Ishikawa (cell line): ENCODE data around the gene MRPS34.

Experiments
- CEBPB ChIP-seq: IDR thresholded peaks from 2 replicates; pipeline ENCODE4 v1.6.1; 2012
- CREB1 ChIP-seq: IDR thresholded peaks from 2 replicates; pipeline ENCODE4 v1.6.1; 2012; ENCODE audit warnings: low read depth

GRCh38 chr16:1784977-1785845 is 12.3 kb upstream of the MRPS34 start:
- TF ChIP-seq CREB1: no peak
- TF ChIP-seq CEBPB: no peak
